ENCODE results near the gene NRXN2.

Gene NRXN2

DNA sequence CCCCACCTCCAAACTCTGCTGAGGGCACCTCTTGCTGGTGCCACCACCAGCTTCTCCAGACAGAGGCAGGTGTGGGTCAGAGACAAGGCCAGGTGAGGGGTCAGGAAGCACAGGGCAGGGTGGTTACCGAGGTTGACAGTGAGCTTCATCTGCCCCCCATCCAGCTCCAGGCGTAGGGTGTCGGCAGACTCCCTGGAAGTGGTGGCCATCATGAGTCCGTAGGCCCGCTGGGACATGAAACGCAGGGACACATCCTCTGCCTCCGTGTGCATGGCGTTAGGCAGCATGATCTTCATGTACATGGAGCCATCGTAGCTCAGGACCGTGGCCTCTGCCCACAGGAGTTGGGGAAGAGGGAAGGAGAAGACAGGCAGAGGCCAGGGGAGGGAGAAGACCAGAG, 62.8 kb downstream of the NRXN2 start:
- H3K36me3 ChIP-seq (ENCODE audit: control insufficient read depth, low read length) = no peaks in the 10 kb centered on the region
- TF ChIP-seq, protein P1, sequence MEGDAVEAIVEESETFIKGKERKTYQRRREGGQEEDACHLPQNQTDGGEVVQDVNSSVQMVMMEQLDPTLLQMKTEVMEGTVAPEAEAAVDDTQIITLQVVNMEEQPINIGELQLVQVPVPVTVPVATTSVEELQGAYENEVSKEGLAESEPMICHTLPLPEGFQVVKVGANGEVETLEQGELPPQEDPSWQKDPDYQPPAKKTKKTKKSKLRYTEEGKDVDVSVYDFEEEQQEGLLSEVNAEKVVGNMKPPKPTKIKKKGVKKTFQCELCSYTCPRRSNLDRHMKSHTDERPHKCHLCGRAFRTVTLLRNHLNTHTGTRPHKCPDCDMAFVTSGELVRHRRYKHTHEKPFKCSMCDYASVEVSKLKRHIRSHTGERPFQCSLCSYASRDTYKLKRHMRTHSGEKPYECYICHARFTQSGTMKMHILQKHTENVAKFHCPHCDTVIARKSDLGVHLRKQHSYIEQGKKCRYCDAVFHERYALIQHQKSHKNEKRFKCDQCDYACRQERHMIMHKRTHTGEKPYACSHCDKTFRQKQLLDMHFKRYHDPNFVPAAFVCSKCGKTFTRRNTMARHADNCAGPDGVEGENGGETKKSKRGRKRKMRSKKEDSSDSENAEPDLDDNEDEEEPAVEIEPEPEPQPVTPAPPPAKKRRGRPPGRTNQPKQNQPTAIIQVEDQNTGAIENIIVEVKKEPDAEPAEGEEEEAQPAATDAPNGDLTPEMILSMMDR (IDR thresholded peaks at IDR 0.05; ENCODE audit: low read depth, low read length, poor library complexity, severe bottlenecking) = no peak
- TF ChIP-seq EZH2phosphoT487 (IDR thresholded peaks at IDR 0.05; ENCODE audit: borderline replicate concordance, low read length) = no peak
- no peaks in the 10 kb centered on the region for H3F3A ChIP-seq (ENCODE audit: control insufficient read depth, insufficient read depth)
- no peak overlapping the region for H3K4me2 ChIP-seq (ENCODE audit: low read length)
- H3K9me2 ChIP-seq (replicated peaks; ENCODE audit: control insufficient read depth, low read length) = no peaks in the 10 kb centered on the region
- no peaks in the 10 kb centered on the region for H3K79me2 ChIP-seq (ENCODE audit: control insufficient read depth, low read length)
- H3K4me3 ChIP-seq (ENCODE audit: low read length) = no peak overlapping the region
- H4K20me1 ChIP-seq (ENCODE audit: control insufficient read depth, insufficient read depth, low read depth, low read length) = no peaks in the 10 kb centered on the region
- H3K27me3 ChIP-seq (ENCODE audit: control insufficient read depth, low read length) = no peaks in the 10 kb centered on the region
- H3K27ac ChIP-seq (ENCODE audit: low read depth, low read length) = no peak overlapping the region
- peaks cover 4% of the 10 kb centered on the region for H3K4me1 ChIP-seq (ENCODE audit: control insufficient read depth, low read length)
- H3K9me3 ChIP-seq (ENCODE audit: control insufficient read depth, insufficient read depth, low read length) = no peaks in the 10 kb centered on the region

DNA sequence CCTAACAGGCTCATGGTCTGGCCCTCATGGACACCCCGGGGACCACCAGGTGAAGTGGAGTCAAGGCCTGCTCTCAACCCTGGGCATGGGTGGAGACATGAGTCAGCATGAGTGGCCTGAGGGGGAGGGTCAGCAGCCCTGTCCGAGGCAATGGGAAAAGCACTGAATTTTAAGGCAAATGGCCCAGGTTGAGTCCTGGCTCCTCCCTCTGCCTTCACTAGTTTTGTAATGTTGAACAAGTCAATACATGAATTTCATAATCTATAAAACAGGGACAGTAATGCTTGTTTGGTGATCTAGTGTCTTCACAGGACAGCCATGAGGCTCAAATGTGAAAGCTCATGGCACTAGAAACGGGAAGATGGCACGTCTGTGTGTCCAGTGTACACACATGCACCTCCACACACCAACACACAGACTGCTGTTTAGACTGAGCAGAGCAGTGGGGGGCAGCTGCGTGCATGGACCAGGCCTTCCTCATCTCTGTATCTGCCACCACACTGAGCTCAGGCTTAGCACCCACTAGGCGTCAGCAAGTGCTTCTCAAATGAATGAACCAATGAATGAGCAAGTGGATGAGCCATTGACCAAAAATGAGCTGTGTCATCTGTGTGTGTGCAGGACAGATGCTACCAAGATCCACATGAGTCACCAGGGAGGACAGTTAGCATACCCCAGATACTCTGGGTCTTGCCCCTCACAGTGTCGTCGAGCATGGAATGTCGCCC, 63.4 kb downstream of the NRXN2 start:
- H4K20me1 ChIP-seq (ENCODE audit: control insufficient read depth, insufficient read depth, low read depth, low read length) = no peaks in the 10 kb centered on the region
- no peaks in the 10 kb centered on the region for H3F3A ChIP-seq (ENCODE audit: control insufficient read depth, insufficient read depth)
- H3K4me3 ChIP-seq (ENCODE audit: low read length) = no peak overlapping the region
- no peaks in the 10 kb centered on the region for H3K36me3 ChIP-seq (ENCODE audit: control insufficient read depth, low read length)
- no peaks in the 10 kb centered on the region for H3K9me2 ChIP-seq (replicated peaks; ENCODE audit: control insufficient read depth, low read length)
- no peaks in the 10 kb centered on the region for H3K27me3 ChIP-seq (ENCODE audit: control insufficient read depth, low read length)
- no peak overlapping the region for H3K4me2 ChIP-seq (ENCODE audit: low read length)
- peaks cover 10% of the 10 kb centered on the region for H3K4me1 ChIP-seq (ENCODE audit: control insufficient read depth, low read length)
- no peaks in the 10 kb centered on the region for H3K79me2 ChIP-seq (ENCODE audit: control insufficient read depth, low read length)
- TF ChIP-seq, protein P1 (IDR thresholded peaks at IDR 0.05; ENCODE audit: low read depth, low read length, poor library complexity, severe bottlenecking) = no peak
- TF ChIP-seq EZH2phosphoT487 (IDR thresholded peaks at IDR 0.05; ENCODE audit: borderline replicate concordance, low read length) = no peak
- H3K9me3 ChIP-seq (ENCODE audit: control insufficient read depth, insufficient read depth, low read length) = no peaks in the 10 kb centered on the region
- H3K27ac ChIP-seq (ENCODE audit: low read depth, low read length) = no peak overlapping the region

DNA sequence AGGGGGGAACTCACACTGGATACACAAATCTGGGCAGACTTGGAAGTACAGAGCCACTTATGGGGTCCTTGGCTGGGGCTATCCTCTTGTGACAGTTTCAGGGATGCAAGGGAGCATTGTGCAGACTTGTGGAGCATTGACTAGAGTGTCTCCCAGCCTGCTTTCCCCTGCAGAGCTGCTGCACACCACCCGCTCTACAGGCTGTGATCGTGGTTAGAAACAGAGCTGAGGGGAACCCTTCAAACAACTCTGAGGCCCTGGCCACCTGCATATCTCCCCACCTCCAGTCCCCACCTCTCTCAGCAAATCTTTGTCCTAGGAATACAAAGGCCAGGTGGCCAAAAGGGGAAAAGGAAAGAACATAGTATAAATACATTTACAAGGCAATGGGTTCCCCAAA, 64.7 kb downstream of the NRXN2 start:
- Histone ChIP-seq H3K9me3 (ENCODE audit: control insufficient read depth, insufficient read depth, low read length) (no peaks in the 10 kb centered on the region), H3K4me3 (ENCODE audit: low read length) (no peak overlapping the region), H3K79me2 (ENCODE audit: control insufficient read depth, low read length) (no peaks in the 10 kb centered on the region), H3K36me3 (ENCODE audit: control insufficient read depth, low read length) (no peaks in the 10 kb centered on the region), H4K20me1 (ENCODE audit: control insufficient read depth, insufficient read depth, low read depth, low read length) (no peaks in the 10 kb centered on the region), H3K4me1 (ENCODE audit: control insufficient read depth, low read length) (peaks cover 15% of the 10 kb centered on the region), H3K27ac (ENCODE audit: low read depth, low read length) (no peak overlapping the region), H3K4me2 (ENCODE audit: low read length) (no peak overlapping the region), H3K27me3 (ENCODE audit: control insufficient read depth, low read length) (no peaks in the 10 kb centered on the region), H3K9me2 (replicated peaks; ENCODE audit: control insufficient read depth, low read length) (no peaks in the 10 kb centered on the region), H3F3A (ENCODE audit: control insufficient read depth, insufficient read depth) (no peaks in the 10 kb centered on the region)
- TF ChIP-seq, protein P1 (IDR thresholded peaks at IDR 0.05; ENCODE audit: low read depth, low read length, poor library complexity, severe bottlenecking) = no peak
- TF ChIP-seq EZH2phosphoT487 (IDR thresholded peaks at IDR 0.05; ENCODE audit: borderline replicate concordance, low read length) = no peak
